ENCODE results near the gene MAP6.

MAP6 gene

DNA sequence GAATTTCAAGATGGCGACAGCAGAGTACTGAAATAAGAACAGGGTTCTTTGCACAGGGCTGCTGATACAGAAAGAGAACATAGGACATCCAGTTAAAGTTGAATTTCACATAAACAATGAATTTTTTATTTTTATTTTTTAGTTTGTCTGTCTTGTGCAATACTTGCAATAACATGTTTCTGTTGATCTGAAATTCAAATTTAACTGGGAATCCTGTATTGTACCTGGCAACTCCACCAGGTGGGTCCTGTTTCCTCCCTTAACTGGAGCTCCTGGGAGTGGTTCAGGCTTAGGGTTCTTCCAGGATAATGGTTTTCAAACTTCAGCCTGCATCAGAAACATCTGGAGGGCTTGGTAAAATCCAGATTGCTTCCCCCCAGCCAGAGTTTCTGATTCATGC lies 121.7 kb downstream of the MAP6 start:
- no peak for DNase-seq

GRCh38 chr11:75543806-75544205 lies 125.0 kb downstream of the MAP6 start:
- DNase-seq, result no peak

DNA sequence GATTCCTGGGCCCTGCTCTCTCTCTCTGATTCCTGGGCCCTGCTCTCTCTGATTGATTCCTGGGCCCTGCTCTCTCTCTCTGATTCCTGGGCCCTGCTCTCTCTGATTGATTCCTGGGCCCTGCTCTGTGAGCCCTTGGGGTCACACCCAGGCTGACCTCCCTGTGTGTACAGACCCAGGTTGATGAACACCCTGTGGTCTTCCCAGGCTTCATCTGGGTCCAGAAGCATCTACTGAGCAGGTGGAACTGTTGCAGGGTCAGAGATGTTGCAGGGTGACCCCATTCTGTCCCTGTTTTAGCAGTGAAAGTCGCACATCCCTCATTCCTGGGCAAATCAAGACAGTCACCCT lies 126.8 kb downstream of the MAP6 start:
- no peak for DNase-seq

DNA sequence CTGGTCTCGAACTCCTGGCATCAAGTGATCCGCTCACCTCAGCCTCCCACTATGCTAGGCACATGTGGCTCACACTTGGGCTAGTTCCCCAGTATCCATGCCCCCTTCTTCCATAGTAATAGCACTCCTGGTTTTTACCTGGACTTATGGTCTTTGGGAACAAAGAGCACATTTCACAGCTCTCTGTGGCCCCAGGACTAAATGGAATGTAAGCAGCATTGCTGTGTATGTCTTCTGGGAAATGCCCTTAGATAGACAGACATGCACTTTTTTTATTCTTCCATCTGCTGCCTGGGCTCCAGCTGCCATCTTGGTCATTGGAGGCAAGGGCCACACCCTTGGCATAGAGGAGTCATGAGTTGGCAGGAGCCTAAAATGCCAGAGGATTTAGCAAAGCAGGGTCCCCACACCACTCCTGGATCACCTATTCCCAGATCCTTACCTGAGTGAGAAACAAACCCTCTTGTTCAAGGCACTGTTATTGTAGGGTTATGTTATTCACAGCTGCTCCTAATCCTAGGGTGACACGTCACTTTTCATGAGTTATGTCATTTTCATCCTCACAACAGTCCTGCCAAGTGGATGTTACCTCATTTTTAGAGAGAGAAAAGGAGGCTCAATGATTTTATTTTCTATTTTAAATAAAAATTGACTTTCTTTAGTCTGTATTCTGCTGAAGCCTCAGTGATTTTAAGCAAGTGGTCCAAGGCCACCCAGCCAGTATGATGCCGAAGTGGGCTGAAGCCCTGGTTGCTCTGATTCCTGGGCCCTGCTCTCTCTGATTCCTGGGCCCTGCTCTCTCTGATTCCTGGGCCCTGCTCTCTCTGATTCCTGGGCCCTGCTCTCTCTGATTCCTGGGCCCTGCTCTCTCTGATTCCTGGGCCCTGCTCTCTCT lies 127.4 kb downstream of the MAP6 start:
- DNase-seq, result no peak

GRCh38 chr11:75539459-75540334 lies 129.1 kb downstream of the MAP6 start:
- no peak for DNase-seq

GRCh38 chr11:75538150-75538942 lies 130.5 kb downstream of the MAP6 start:
- peak in 1 of 2 experiments; percentile 45 for DNase-seq

DNA sequence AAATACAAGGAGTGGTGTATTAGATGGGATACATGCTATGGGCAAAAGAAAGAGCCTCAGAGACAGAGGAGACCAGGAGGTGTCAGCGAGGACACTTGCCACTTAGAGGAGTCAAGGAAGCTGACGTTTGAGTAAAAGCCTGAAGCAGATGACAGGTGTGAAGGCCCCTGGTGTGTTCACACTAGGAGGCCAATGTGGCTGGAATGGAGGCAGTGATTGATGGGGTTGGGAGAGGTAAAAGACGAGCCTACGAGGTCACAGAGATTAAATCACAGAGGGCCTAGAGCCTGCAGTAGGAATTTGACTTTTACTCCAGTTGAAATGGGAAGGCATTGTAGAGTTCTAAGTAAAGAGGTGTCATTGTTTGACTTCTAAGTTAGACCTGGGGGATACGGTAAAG lies 131.1 kb downstream of the MAP6 start:
- DNase-seq, result no peak

All from activated T-cell treated with anti-CD3 and anti-CD28 coated beads, Interleukin-2, amount 50 U/mL, for 48 hours (primary cell).